SKM-1 (cell line): Measurements from ENCODE around the gene HOXB8.

Experiments used
- DNase-seq: peaks from one replicate; lab custom pipeline; 2025; ENCODE audit not compliant: unreplicated experiment; lab: John Stamatoyannopoulos, UW

The HOXB8 gene

DNA sequence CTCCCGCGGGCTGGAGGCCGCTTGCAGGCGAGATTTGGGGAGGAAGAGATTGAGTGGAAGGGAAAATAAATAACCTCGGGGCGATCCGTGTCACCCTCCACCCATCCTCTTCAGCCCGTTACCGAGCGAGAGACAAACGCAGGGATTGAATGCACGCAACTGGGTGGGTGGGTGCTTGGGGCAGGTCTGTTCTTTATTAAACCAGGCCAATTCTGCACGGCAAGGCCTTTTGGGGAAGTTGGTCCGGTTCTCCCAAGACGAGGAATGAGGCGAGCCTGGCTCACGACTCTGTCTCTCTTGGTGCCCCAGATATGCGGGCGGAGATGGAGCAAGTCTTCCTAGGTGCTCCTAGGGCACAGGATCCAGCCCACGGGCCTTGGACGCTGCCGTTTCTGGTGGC lies 3.9 kb downstream of the HOXB8 start:
- no peak for DNase-seq

DNA sequence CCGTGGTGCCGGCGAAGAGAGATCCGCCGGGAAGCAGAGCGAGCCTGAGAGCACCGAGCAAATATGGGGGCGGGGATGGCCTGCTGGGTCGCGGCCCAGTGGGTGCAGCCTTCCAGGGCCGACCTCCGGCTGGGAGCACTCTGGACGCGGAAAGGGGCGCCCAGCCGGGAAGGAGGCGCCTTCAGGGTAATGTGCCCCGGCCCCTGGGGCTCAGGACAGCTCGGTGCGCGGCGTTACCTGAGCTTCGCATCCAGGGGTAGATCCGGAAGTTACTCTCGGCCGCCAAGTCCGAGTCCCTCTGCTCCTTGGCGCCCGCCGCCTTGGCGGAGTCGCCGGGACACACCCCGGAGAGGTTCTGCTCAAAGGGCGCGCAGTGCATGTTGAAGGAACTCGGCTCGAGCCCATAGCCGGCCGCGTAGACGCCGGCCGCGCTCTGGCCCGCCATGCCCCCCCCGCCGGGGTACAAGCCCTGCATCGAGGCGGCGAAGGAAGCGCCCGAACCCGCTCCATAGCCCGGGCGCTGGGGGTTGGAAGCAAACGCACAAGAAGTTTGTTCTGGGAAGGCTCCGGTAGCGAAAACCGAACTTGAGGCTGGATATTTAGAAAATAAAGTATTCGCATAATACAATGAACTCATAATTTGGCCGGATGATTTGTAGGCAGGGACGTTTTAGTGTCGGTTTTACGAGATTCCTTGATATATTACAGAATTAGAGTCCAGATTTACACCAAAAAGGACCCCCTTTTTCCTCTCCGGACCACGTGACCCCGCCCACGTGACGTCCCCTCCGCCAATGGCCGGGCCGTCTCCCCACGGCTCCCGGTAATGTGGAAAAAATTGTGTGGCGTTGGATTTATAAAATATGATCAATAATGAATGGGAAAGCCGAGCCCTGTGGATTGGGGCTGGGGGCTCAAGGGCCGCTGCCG lies 4.5 kb downstream of the HOXB8 start, which contains the start of gene HOXB7:
Gene HOXB7, minus strand, starts transcription at position 736 of the 930 bp plus-strand sequence. Its CDS starts 99 bp downstream, at position 637.
- no peak for DNase-seq

DNA sequence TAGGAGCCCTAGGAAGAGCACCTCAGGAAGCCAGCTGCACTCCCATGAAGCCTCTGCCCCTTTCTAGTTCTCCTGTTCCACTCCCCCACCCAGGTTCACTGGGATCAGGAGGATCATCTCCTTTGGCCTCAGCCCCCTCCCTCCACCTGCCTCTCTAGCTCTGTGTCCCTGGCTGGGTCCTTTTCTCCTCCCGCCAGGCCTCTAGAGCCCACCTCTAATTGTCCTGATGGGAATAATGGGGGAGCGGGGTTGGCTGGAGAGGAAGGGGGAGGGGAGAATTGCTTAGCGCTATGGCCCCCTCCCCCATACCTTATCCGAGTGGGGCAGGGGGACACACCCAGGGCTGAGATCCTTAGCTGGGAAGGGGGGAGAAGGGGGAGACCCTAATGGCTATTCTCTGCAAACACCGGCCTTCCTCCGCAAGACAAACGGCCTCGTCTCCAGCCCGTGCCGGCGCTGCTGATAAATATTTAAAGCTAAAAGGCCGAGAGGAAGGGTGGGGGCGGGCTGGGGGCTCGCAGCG lies 5.3 kb downstream of the HOXB8 start:
- no peak for DNase-seq

DNA sequence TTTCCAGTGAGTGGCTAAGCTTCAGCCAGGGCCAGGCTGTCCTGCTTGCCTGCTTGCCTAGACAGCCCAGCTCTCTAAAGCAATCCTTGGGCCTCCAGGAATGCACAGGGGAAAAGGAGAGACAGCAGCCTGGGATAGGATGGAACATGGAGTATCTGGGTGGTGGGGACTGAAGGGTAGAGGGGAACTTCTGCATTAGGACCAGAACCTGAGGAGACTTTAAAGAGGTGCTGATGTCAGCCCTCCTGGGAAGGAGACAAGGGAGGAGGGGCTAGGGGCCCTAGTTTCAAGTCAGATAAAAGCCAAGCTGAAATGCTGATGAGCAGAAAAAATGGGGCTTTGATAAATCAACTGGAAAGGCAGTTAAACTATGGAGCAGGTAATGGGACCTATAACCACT lies 6.1 kb downstream of the HOXB8 start:
- DNase-seq = no peak

DNA sequence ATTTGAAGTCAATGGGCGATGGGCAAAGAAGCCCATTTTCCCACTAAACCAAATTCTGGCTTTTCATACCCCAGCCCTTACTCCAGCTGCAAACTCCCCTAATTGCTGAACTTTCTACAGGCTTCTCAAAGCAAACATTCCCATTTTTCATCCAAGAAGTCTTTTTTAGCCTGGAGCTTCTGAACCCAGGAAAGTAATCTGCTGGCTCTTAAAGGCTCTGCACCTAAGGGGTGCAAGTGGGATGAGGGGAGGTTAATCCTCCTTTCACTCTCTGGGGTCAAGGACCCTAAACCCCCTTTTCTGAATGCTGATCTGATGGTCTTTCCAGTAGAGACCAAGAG lies 6.6 kb downstream of the HOXB8 start:
- DNase-seq = no peak

DNA sequence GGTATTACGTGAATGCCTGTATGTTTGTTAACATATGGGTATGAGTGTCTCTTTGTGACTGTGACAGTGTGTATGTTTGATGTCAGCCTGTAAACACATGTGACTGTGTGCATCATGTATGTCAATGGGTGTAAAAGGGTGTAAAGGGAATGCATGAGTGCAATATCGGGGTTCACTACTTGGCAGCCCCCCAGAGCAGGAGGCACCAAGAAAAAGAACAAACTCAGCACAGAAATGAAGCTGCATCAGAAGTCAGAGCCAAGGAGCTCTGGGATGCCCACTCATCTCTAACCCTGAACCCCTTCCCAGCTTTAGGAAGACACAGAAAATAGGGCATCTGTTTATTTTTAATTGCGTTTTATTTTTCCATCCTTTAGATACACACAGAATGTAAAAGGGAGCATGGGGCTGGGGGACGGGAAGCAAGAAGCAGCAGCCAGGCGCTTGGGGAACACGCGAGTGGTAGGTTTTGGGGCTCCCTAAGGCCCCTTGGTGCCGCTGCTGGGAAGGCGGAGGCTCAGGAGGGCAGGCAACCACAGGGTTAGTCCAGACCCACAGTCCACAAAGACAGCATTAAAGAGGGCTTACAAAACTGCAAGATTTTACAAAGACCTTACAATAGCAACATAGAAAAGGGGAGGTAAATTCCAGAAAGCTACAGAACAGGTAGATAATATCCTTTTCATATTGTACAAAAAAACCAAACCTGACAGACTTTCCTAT lies 8.0 kb downstream of the HOXB8 start:
- no peak for DNase-seq

DNA sequence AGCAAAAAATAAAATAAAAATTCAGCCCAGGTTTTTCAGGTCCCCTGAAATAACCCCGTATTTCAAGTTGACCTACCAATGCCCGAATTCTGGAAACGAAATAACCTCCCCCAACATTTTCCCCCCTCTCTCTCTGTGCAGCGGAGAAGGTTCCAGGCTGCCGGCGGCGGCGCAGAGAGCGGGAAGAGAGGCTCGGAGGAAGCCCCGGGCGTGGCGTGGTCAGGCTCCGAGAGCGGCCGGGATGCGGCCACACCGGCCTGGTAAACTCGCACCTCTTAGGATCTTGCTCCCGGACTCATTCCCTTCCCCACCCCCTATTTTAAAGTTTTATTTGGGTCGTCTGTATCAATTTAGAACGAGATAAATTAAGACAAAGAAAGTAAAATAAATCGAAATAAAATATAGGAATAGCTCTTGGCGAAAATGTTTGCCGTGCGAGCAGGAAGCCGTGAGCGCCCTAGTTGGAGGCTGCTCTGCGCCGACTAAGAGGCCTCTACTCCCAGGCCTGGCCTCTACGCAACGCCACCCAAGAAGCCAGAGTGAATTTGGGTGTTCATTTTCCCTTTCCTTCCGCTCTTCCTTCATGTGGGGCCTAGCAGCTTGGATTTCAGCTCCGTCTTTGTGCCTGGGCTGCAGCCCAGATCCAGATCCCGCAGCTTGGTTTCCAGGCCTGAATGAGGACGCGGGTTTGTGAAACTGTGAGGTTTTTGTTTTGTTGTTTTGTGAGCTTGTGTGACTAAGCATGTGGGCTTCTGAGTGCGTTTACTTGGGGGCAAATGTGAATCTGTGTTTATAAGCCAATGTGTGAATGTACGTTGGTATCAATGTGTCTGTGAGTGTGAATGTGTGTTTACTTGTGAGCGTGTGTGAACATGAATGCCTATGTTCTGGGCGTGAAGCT lies 8.9 kb downstream of the HOXB8 start:
- DNase-seq = no peak

DNA sequence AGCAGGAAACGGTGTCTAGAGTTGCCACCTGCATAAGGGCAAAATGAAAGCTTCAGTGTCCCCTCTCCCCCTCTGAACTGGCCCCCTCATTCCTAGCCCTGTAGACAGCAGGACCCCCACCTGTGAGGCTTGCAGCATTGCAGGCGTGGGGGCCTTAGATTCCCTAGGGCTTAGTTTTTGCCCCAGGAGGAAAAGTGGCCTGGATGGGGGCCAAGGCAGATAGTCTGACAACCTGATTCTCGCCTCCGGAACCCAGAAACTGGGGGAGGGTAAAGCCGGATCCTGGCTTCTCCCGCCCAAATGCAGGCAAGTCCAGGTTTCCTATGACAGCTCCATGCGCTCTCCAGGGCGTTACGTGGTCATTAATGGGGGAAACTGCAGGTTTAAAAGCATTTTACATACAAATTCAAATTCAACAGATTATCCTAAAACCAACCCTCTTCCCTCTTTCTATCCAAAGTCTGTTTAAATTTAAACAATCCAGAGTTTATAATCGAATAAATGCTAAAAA lies 9.6 kb downstream of the HOXB8 start:
- DNase-seq = no peak

DNA sequence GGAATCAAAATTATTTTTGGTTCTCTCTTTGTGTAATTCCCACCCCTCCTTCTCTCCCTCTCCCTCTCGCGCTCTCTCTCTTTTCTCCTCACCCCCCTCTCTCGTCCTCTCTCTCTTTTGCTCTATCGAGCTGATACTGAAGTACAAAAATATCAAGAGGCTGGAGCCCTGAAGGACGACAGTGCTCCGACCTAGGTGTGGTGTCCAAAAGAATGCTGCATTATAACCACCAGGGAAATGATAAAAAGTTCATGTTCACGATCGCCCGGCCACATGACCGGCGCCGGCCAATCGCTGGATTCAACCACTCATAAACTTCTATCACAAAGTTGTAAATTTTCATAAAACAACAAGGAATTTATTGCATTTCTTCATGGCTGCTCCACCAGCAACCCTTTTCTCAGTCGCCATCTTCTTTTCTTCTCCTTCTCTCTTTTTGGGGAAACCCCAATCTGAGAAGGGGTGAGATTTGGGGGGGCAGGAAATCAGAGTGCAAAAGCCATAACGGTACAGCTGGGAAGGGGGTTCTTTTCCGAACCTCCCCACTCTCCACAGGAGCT lies 10.2 kb downstream of the HOXB8 start, which contains the start of gene HOXB6:
Gene HOXB6, minus strand, starts transcription at position 217 of the 560 bp plus-strand sequence. CDS start 6,836 bp downstream, outside the sequence.
- DNase-seq = no peak

DNA sequence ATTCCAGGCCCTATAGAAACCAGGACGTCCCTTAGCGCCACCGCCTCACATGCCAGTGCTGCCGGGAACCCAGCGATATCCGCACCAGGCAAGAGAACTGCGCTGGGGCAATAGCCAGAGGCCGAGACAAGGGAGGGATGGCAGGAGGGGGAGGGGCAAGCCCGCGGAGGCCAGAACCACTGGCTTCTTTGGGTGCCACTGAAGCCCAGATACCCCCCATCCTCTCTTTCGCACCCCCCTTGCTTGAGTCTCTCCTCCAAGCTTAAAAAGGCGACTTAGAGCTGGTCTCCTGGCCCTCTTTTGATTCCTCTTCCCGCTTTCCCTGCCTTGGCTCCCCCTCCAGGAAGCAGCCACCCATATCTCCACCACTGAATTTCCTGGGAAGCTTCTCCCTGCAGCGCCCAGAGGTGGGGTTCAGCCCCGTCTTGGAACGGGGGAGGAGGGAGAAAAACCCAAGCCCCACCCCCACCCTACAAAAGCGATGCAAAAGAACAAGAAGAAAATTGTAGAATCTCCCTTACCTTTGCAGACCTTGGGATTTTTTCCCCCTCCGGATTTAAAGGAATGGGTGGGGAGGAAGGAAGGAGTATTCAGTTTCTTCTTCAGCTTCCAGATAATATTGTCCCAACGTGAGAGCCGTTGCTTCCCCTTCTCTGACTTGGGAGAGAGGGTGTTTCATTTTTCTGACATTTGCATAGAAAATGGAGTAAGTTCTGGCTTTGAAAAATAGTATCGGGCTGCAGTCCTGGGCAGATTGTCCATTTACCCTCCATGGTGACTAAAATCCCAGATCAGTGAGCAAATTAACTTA lies 10.9 kb downstream of the HOXB8 start:
- DNase-seq = no peak

DNA sequence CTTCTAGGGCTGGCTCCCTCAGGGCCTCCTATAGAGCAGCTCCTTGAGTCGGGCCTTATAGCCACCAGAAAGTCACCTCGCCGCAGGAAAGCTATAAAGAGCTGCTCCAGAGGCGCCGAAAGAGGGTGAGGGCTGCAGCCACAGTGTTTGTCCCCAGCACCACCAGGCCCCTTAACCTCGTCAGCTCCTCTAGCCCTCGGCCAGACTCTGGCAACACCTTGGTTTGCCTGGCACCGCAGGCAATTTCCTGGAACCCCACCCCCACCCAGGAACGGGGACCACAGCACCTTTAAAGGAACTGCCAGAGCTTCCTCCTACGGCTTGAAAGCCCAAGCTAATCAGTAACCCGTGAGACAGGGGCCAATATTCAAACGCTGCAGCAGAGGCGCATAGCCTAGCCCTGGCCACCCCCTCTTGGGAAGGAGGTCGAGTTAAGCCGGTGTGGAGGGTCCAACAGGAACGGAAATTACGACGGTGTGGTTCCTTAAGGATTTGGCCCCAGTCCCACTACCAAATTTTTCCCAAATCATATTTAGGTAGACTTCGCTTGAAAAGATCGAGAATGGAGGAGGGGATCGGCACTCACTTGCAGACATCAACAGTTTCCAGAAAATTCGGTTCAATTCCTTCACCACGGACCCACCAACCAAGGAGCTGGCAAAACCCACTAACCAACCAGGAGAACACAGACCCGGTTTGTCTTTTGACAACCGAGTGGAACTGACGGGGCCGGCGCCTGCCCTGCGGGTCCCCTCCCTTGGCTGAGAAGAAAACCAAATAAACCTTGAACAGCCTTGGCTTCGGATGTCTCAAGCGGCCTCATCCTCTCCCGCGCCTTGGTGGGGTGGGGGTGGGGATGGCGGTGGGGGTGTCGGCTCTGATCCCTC lies 13.3 kb downstream of the HOXB8 start:
- DNase-seq = no peak

DNA sequence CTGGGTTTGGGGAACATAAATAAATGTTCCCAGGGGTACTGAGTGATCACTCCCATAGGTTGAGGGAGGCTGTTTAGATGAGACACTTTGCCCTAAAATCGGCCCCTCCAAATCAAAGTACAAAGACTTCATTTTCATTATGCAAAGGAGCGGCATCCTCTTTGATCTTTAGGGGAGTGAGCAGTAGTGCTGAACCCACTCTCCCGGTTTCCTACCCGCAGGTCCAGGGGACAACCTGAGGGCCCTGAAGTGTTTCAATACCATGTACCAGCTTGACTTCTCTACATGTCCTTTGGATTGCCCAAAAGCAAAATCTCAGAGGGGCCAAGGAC lies 13.9 kb downstream of the HOXB8 start:
- no peak for DNase-seq

DNA sequence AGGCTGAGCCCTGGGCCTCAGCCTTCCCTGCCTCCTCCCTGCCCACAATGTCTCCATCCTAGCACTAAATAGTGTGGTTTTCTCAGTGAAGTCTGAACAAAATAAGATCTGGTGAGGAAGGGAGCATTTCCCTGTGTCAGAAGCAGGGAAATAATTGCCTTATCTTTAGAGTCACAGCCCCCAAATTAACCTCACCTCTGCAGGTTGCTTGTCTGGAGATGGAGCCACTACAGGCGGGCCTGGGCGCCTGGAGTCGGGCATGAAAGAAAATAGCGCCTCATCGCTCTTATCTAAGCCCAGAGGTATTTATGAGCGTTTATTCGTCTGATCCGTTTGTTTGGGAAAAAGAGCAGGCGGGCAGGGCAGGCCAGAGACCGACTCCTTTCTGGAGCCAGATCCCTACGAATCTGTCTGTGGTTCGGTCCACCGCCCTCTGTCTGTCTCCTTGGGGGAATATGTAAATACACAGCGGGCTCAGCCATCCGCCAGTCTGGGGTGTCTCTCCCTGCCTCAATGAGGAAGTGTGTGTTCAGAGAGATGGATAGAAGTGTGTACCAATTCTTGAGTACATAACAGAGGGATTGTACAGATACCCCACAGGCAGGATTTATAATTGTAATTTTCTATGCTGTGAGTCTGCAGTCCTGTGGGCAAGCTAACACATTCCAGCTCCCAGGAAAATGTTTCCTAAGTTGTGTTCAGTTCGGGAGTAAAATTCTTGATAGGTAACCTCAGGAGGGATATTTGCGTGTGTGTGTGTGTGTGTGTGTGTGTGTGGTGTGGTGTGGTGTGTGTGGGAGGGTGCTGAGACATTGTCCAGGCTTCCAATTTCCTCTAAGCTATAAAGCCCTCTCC lies 14.6 kb downstream of the HOXB8 start:
- no peak for DNase-seq

DNA sequence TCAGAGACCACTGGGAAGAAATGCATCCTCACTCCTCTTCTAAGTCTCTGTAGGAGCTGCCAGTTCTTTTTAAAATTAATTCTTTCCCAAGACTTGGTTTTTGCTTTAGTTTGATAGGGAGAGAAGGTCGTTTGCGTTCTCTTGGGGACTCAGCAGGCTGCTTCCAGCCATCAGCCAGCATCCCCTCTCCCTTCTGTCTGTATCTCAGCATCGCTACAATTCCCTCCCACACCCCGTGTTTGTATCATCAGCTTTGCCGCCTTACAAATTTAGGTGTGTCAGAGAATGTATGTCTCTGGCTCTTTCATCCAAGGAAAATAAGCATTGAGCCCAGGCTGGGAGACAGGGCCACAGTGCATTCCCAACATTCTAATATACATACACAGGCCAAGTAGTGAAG lies 15.7 kb downstream of the HOXB8 start:
- no peak for DNase-seq

DNA sequence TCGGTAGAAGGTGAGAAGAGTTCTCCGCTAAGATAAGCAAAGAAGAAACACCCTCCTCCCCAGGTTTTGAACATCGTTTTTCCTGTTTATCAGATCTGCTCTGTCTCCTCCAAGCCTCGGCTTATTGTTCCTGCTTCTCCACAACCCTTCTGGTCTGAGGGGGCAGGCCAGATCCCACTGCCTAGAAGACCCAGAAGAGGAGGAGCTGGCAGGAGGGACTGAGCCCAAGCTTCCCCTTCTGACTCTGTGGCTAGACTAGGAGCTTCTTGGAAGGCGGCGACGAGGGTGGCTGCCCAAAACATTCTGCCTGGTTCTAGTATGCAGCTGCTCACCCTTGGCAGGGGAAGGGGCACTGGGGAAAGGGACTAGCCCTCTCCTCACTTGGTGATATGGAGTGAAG lies 16.4 kb downstream of the HOXB8 start:
- no peak for DNase-seq

DNA sequence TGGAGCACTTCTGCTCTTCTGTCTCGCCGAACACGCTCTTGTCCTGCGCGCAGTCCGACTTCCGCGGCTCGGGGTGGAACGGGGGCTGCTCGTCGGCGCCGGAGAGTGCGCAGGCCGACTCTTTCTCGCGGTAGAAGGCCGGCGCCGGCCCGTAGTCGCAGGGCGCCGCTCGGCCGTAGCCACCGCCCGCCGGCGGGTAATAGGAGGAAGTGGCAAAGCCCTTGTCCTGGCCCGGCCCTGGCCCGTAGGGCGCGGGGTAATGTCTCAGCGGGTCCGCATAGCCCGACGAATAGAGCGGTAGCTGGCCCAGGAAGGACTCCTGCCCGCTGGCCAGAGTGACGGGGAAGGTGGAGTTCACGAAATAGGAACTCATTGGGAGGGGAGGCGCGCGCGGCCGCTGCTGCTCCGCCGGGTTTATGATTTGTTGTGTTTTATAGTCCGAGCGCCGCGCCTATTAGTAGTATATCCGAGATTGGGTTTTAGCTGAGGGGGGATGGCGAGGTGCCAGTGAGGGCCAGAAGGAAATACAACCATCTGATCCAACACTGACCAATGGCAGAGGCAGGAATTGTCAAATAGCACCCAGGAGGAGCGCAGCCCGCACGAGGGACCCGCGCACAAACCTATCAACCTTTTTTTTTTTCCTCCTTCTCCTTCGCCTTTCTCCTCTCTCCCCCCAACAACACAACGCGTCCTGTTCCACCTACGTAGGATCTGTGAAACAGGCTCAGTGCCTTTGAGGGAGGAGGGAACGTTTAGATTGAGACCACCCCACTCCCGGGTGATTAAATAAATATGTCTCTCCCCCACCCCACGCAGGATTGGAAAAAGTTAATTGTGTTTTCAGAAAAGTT lies 17.1 kb downstream of the HOXB8 start:
- no peak for DNase-seq

DNA sequence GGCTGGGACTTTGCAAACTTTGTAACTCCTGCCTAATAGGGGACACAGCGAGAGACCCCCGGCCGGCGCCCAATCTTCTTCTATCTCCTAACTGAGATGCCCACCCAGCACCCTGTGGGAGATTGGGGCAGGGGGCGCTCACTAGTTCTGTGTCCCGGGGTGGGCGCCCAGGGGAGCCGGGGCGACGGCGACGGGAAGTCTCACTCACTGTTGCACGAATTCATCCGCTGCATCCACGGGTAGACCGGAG lies 17.6 kb downstream of the HOXB8 start:
- no peak for DNase-seq
